Measurements from ENCODE around the gene DIAPH3. TPM values are rescaled to one million over a fixed set of nuclear protein-coding genes. Genes with fewer than 3 reads are reported as not detected.

The DIAPH3 gene
- total RNA-seq, 1 experiment from 2014 or later = 11.4 TPM

DNA sequence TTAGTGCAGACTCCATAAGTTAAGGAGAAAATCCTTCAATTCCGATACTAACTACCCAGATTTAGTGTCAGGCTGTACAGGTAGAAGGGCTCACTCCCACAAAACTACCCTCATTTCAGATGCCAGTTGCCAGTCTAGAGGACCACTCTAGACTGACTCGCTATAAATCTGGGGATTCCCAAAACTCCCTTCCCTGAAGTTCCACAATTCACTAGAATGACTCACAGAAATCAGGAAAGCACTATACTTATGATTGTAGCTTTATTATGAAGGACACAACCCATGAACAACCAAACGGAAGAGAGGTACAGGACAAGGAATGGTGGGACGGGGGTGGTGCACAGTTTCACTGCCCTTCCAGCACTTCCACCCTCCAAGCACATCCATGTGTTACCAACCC lies 321.2 kb downstream of the DIAPH3 start:
- TF ChIP-seq CTCF (IDR thresholded peaks at IDR 0.05; ENCODE audit: unreplicated experiment) = no peak
- no peak for DNase-seq
- Mint-ChIP-seq H3K9me3 (ENCODE audit: low read depth, unreplicated experiment) (no peaks in the 10 kb centered on the region), H3K36me3 (ENCODE audit: insufficient read depth, unreplicated experiment) (no peaks in the 10 kb centered on the region), H3K27ac (ENCODE audit: unreplicated experiment) (no peak overlapping the region), H3K4me3 (ENCODE audit: low read depth, unreplicated experiment) (no peak overlapping the region), H3K4me1 (ENCODE audit: low read depth, unreplicated experiment) (no peaks in the 10 kb centered on the region), H3K27me3 (ENCODE audit: unreplicated experiment) (no peaks in the 10 kb centered on the region)
- BruUV-seq (replicated peaks) = no TSS peak
- intact Hi-C loops (cut with micrococcal nuclease; ENCODE audit: unreplicated experiment) = no loop called here
- CTCF ChIA-PET = no interaction called here

- no peaks in the 10 kb centered on the region for H3K36me3 Mint-ChIP-seq (ENCODE audit: insufficient read depth, unreplicated experiment)
- no peaks in the 10 kb centered on the region for H3K27me3 Mint-ChIP-seq (ENCODE audit: unreplicated experiment)
- CTCF ChIA-PET = no interaction called here
- no peak for TF ChIP-seq CTCF (IDR thresholded peaks at IDR 0.05; ENCODE audit: unreplicated experiment)
- H3K9me3 Mint-ChIP-seq (ENCODE audit: low read depth, unreplicated experiment) = no peaks in the 10 kb centered on the region
- intact Hi-C loops (cut with micrococcal nuclease; ENCODE audit: unreplicated experiment) = no loop called here
- BruUV-seq (replicated peaks) = no TSS peak
- no peak for DNase-seq
- no peaks in the 10 kb centered on the region for H3K4me1 Mint-ChIP-seq (ENCODE audit: low read depth, unreplicated experiment)
- H3K4me3 Mint-ChIP-seq (ENCODE audit: low read depth, unreplicated experiment) = no peak overlapping the region
- H3K27ac Mint-ChIP-seq (ENCODE audit: unreplicated experiment) = no peak overlapping the region
Observed at GRCh38 chr13:59839186-59839585, 324.5 kb downstream of the DIAPH3 start.

GRCh38 chr13:59837101-59837500 lies 326.6 kb downstream of the DIAPH3 start:
- no peaks in the 10 kb centered on the region for H3K36me3 Mint-ChIP-seq (ENCODE audit: insufficient read depth, unreplicated experiment)
- no peak for TF ChIP-seq CTCF (IDR thresholded peaks at IDR 0.05; ENCODE audit: unreplicated experiment)
- H3K27ac Mint-ChIP-seq (ENCODE audit: unreplicated experiment) = no peak overlapping the region
- H3K4me3 Mint-ChIP-seq (ENCODE audit: low read depth, unreplicated experiment) = no peak overlapping the region
- H3K9me3 Mint-ChIP-seq (ENCODE audit: low read depth, unreplicated experiment) = no peaks in the 10 kb centered on the region
- H3K27me3 Mint-ChIP-seq (ENCODE audit: unreplicated experiment) = no peaks in the 10 kb centered on the region
- intact Hi-C loops (cut with micrococcal nuclease; ENCODE audit: unreplicated experiment) = no loop called here
- no peaks in the 10 kb centered on the region for H3K4me1 Mint-ChIP-seq (ENCODE audit: low read depth, unreplicated experiment)
- no peak for DNase-seq
- BruUV-seq (replicated peaks) = no TSS peak
- CTCF ChIA-PET = no interaction called here

DNA sequence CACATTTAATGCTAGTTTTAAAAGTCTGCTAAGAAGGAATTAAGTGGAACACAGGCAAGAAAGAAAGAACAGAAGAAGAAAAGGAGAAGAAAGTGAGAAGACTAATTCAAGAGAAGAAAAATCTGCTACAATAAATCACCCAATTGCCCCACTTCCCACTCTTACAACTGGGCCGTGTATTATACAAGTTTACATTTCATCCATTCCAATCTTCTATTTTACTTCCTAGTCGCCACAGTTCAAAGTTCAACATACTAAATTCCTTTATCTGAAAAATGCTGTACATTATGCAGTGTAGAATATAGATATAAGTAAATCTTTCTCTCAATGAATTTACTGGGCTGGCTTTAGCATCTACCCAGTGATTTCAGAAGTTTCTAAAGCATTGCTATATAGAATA lies 328.2 kb downstream of the DIAPH3 start:
- no peaks in the 10 kb centered on the region for H3K4me1 Mint-ChIP-seq (ENCODE audit: low read depth, unreplicated experiment)
- intact Hi-C loops (cut with micrococcal nuclease; ENCODE audit: unreplicated experiment) = no loop called here
- no TSS peak for BruUV-seq (replicated peaks)
- H3K4me3 Mint-ChIP-seq (ENCODE audit: low read depth, unreplicated experiment) = no peak overlapping the region
- DNase-seq = no peak
- TF ChIP-seq CTCF (IDR thresholded peaks at IDR 0.05; ENCODE audit: unreplicated experiment) = no peak
- no peaks in the 10 kb centered on the region for H3K27me3 Mint-ChIP-seq (ENCODE audit: unreplicated experiment)
- H3K36me3 Mint-ChIP-seq (ENCODE audit: insufficient read depth, unreplicated experiment) = no peaks in the 10 kb centered on the region
- no peak overlapping the region for H3K27ac Mint-ChIP-seq (ENCODE audit: unreplicated experiment)
- CTCF ChIA-PET = no interaction called here
- H3K9me3 Mint-ChIP-seq (ENCODE audit: low read depth, unreplicated experiment) = no peaks in the 10 kb centered on the region

DNA sequence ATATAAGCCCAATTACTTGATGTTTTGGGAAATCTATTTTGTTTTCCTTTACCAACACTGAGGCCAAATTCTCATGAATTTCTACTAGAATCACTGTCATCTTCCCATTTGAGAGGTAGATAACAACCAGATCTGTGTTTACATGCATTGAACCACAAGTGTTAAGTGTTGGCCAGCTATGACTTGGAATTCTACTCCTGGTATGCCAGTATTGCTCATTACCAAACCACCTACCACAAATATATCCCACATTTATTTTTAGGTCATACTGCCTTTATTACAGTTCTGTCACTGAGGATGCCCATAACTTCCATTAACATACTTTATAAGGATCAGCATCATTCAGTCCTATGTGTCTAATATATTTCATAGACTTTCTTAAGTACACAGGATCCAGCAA lies 328.9 kb downstream of the DIAPH3 start:
- no peak for TF ChIP-seq CTCF (IDR thresholded peaks at IDR 0.05; ENCODE audit: unreplicated experiment)
- CTCF ChIA-PET = no interaction called here
- no TSS peak for BruUV-seq (replicated peaks)
- Mint-ChIP-seq H3K4me1 (ENCODE audit: low read depth, unreplicated experiment) (no peaks in the 10 kb centered on the region), H3K27me3 (ENCODE audit: unreplicated experiment) (no peaks in the 10 kb centered on the region), H3K9me3 (ENCODE audit: low read depth, unreplicated experiment) (no peaks in the 10 kb centered on the region), H3K4me3 (ENCODE audit: low read depth, unreplicated experiment) (no peak overlapping the region), H3K27ac (ENCODE audit: unreplicated experiment) (no peak overlapping the region), H3K36me3 (ENCODE audit: insufficient read depth, unreplicated experiment) (no peaks in the 10 kb centered on the region)
- intact Hi-C loops (cut with micrococcal nuclease; ENCODE audit: unreplicated experiment) = no loop called here
- DNase-seq = no peak

Measured in Calu3 (cell line).